GM12875 (cell line): ENCODE data around the gene SPATA31D4.

Experiments
- H3K4me3 ChIP-seq: one replicate; pipeline ENCODE4 v1.5.1; 2011; ENCODE audit warnings: low read depth, low read length, control low read depth
- TF ChIP-seq, protein P1 (sequence below): IDR thresholded peaks from 2 replicates; pipeline ENCODE4 v1.5.1; 2011; ENCODE audit warnings: low read depth, mild to moderate bottlenecking, control low read depth, inconsistent platforms, low read length, moderate library complexity, borderline replicate concordance; ENCODE audit not compliant: insufficient read depth

The SPATA31D4 gene

DNA sequence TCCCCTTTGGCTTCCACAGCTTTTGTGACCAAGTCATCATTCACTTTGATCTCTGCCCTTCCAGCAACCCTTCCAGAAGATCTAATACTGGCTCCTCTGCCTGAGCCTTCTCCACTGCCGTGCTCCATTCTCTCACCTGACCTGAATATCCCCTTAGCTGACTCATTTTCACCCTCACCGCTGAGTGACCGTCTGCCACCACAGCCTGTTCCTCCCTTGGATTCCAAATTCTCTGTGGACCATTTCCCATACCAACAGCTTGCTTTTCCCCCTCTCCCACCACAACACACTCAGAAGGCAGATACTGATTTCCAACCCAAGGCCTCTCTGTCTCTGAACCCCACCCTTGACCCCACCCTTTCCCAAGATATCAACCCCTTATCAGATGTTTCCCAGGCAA is 39.8 kb downstream of the SPATA31D4 start:
- TF ChIP-seq, protein P1, sequence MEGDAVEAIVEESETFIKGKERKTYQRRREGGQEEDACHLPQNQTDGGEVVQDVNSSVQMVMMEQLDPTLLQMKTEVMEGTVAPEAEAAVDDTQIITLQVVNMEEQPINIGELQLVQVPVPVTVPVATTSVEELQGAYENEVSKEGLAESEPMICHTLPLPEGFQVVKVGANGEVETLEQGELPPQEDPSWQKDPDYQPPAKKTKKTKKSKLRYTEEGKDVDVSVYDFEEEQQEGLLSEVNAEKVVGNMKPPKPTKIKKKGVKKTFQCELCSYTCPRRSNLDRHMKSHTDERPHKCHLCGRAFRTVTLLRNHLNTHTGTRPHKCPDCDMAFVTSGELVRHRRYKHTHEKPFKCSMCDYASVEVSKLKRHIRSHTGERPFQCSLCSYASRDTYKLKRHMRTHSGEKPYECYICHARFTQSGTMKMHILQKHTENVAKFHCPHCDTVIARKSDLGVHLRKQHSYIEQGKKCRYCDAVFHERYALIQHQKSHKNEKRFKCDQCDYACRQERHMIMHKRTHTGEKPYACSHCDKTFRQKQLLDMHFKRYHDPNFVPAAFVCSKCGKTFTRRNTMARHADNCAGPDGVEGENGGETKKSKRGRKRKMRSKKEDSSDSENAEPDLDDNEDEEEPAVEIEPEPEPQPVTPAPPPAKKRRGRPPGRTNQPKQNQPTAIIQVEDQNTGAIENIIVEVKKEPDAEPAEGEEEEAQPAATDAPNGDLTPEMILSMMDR = no peak
- no peak overlapping the region for H3K4me3 ChIP-seq

GRCh38 chr9:81969971-81970370 is 41.7 kb downstream of the SPATA31D4 start:
- TF ChIP-seq, protein P1 = no peak

DNA sequence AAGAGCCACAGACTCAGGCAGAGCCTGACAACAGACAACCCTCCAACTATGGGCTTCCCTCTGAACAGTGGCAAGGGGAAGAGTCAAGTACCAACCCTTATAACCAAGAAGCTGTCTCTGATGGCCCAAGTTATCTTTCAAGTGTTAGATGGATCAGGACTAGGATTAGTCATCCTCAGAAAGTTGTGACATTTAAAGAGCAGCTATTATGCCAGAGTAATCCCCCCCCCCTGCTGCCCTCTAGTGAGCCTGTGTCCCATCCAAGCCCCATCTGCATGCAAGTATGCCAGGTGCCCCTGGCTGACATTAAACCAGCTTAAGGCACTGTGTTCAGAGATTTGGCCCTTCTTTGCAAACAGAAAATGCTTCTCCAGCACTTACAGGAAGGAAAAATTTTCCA is 43.5 kb downstream of the SPATA31D4 start:
- TF ChIP-seq, protein P1 = no peak

More at GRCh38 chr9:81969971-81970370, 41.7 kb downstream of the SPATA31D4 start:
- no peak overlapping the region for H3K4me3 ChIP-seq

DNA sequence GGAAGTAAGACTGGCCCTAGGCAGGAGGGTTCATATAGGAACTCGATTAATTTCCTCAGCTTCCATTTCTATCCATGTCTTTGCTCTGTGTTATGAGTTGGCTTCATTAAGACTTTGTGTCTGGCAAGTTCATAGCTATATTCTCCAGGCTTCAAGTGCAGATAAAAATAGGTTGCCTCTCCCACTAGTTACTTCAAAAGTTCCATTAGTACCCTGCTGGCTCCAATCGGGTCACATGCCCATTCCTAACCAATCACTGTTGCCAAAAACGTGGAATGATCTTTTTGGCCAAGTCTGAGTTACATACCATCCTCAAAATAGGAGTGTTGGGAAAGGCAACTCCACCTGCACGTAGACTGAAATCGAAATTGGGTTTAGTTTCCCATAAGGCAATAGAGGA is 46.5 kb downstream of the SPATA31D4 start:
- TF ChIP-seq, protein P1 = no peak
- no peak overlapping the region for H3K4me3 ChIP-seq

More for the DNA sequence above, 43.5 kb downstream of the SPATA31D4 start:
- no peak overlapping the region for H3K4me3 ChIP-seq

- TF ChIP-seq, protein P1 = no peak
- no peak overlapping the region for H3K4me3 ChIP-seq
Measured at GRCh38 chr9:81976351-81976750, 48.1 kb downstream of the SPATA31D4 start.

GRCh38 chr9:81979196-81979595 is 51.0 kb downstream of the SPATA31D4 start:
- no peak overlapping the region for H3K4me3 ChIP-seq
- TF ChIP-seq, protein P1 = no peak

- no peak overlapping the region for H3K4me3 ChIP-seq
- TF ChIP-seq, protein P1 = no peak
Measured at GRCh38 chr9:81980568-81980967, 52.3 kb downstream of the SPATA31D4 start.
